ENCODE results near the gene TIFAB.

GRCh38 chr5:135458921-135459331 lies 6.8 kb upstream of the TIFAB start:
- TF ChIP-seq, protein P1, sequence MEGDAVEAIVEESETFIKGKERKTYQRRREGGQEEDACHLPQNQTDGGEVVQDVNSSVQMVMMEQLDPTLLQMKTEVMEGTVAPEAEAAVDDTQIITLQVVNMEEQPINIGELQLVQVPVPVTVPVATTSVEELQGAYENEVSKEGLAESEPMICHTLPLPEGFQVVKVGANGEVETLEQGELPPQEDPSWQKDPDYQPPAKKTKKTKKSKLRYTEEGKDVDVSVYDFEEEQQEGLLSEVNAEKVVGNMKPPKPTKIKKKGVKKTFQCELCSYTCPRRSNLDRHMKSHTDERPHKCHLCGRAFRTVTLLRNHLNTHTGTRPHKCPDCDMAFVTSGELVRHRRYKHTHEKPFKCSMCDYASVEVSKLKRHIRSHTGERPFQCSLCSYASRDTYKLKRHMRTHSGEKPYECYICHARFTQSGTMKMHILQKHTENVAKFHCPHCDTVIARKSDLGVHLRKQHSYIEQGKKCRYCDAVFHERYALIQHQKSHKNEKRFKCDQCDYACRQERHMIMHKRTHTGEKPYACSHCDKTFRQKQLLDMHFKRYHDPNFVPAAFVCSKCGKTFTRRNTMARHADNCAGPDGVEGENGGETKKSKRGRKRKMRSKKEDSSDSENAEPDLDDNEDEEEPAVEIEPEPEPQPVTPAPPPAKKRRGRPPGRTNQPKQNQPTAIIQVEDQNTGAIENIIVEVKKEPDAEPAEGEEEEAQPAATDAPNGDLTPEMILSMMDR (IDR thresholded peaks at IDR 0.05), result no peak
- no peak for TF ChIP-seq POLR2AphosphoS5 (IDR thresholded peaks at IDR 0.05; ENCODE audit: low read depth, low read length)
- TF ChIP-seq, protein P2, sequence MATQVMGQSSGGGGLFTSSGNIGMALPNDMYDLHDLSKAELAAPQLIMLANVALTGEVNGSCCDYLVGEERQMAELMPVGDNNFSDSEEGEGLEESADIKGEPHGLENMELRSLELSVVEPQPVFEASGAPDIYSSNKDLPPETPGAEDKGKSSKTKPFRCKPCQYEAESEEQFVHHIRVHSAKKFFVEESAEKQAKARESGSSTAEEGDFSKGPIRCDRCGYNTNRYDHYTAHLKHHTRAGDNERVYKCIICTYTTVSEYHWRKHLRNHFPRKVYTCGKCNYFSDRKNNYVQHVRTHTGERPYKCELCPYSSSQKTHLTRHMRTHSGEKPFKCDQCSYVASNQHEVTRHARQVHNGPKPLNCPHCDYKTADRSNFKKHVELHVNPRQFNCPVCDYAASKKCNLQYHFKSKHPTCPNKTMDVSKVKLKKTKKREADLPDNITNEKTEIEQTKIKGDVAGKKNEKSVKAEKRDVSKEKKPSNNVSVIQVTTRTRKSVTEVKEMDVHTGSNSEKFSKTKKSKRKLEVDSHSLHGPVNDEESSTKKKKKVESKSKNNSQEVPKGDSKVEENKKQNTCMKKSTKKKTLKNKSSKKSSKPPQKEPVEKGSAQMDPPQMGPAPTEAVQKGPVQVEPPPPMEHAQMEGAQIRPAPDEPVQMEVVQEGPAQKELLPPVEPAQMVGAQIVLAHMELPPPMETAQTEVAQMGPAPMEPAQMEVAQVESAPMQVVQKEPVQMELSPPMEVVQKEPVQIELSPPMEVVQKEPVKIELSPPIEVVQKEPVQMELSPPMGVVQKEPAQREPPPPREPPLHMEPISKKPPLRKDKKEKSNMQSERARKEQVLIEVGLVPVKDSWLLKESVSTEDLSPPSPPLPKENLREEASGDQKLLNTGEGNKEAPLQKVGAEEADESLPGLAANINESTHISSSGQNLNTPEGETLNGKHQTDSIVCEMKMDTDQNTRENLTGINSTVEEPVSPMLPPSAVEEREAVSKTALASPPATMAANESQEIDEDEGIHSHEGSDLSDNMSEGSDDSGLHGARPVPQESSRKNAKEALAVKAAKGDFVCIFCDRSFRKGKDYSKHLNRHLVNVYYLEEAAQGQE (IDR thresholded peaks at IDR 0.05; ENCODE audit: low read depth, low read length), result no peak
- no peak for TF ChIP-seq NRF1 (IDR thresholded peaks at IDR 0.05; ENCODE audit: low read depth, low read length)
- TF ChIP-seq FOXM1 (IDR thresholded peaks at IDR 0.05; ENCODE audit: low read depth), result no peak
- TF ChIP-seq MAX (IDR thresholded peaks at IDR 0.05; ENCODE audit: low read depth), result no peak
- no peak for TF ChIP-seq EZH2phosphoT487 (IDR thresholded peaks at IDR 0.05; ENCODE audit: borderline replicate concordance, low read depth)
